ENCODE measurements around the gene CD27. TPM values are rescaled to one million over a fixed set of nuclear protein-coding genes. Genes with fewer than 3 reads are reported as not detected.

The CD27 gene
- total and polyA plus RNA-seq, 2 of the 13 experiments (the other 11 are each of a cell fraction or from before 2014, with no cell fraction given) = 0.12 TPM; not detected in 1

- H3K27me3 ChIP-seq (ENCODE audit: control insufficient read depth in 1 of 2, insufficient read depth in 2 of 2, low read length in 2 of 2) = peaks cover 1 to 19% of the 10 kb centered on the region in 2 experiments; a peak in 2 of 5 replicates
- DNase-seq (ENCODE audit: low spot score) = no peak
- H4K20me1 ChIP-seq (ENCODE audit: insufficient read depth, low read length) = no peaks in the 10 kb centered on the region
- H2AFZ ChIP-seq (ENCODE audit: low read length) = no peak overlapping the region
- TF ChIP-seq ZNF317 (CRISPR knock-in tag; IDR thresholded peaks at IDR 0.05) = no peak
- no peak for TF ChIP-seq RXRB (CRISPR knock-in tag; IDR thresholded peaks at IDR 0.05; ENCODE audit: borderline replicate concordance)
- no peak for TF ChIP-seq HNF4A (CRISPR knock-in tag; IDR thresholded peaks at IDR 0.05)
- TF ChIP-seq ZSCAN21 (CRISPR knock-in tag; IDR thresholded peaks at IDR 0.05; ENCODE audit: borderline replicate concordance) = no peak
- no peak overlapping the region for H3K27ac ChIP-seq (ENCODE audit: extremely low read length, insufficient read depth, low read length)
- no peaks in the 10 kb centered on the region for H3K9me3 ChIP-seq (ENCODE audit: low read length)
- ATAC-seq = peak; percentile 28
- no peak overlapping the region for H3K9ac ChIP-seq (ENCODE audit: insufficient read depth, low read depth, low read length)
- no peaks in the 10 kb centered on the region for H3K36me3 ChIP-seq (replicated peaks in 1 of 2; ENCODE audit: control insufficient read depth in 1 of 2, insufficient read depth in 2 of 2, low read length in 2 of 2)
- H3K79me2 ChIP-seq (ENCODE audit: insufficient read depth, low read length) = no peaks in the 10 kb centered on the region
- H3K4me1 ChIP-seq (ENCODE audit: insufficient read depth, low read length) = peaks cover 17% of the 10 kb centered on the region
- 67% methylated on average over 13 of the region's 20 CpGs for WGBS (ENCODE audit: low lambda C conversion rate)
- in situ Hi-C loops (cut with HindIII; ENCODE audit: extremely low pct_ligation_motif_present, low pct_unique_long_range_greater_than_20kb) (no loop called here), intact Hi-C loops (cut with micrococcal nuclease; ENCODE audit: unreplicated experiment) (loop anchor here (10.0 kb wide), 1 partner anchor 56 kb away; the partner anchor contains the start of gene GAPDH)
- FAIRE-seq = no peak
- ChIA-PET CTCF (ENCODE audit: low intra/inter-chr PET ratio, low total read pairs) (no interaction called here), POLR2A (no interaction called here)
- BruUV-seq (replicated peaks) = no TSS peak
- no peak overlapping the region for H3K4me2 ChIP-seq (ENCODE audit: low read depth, low read length)
- no peak overlapping the region for H3K4me3 ChIP-seq (replicated peaks in 1 of 3; ENCODE audit: insufficient read depth in 1 of 3, low read depth in 2 of 3, low read length in 3 of 3)
These were observed 33.7 kb downstream of the CD27 start for GRCh38 chr12:6478416-6478815.

- H2AFZ ChIP-seq (ENCODE audit: low read length) = no peak overlapping the region
- no peak overlapping the region for H3K4me3 ChIP-seq (replicated peaks in 1 of 3; ENCODE audit: insufficient read depth in 1 of 3, low read depth in 2 of 3, low read length in 3 of 3)
- H3K79me2 ChIP-seq (ENCODE audit: insufficient read depth, low read length) = peaks cover 11% of the 10 kb centered on the region
- FAIRE-seq (no peak), ATAC-seq (no peak), DNase-seq (ENCODE audit: low spot score) (no peak)
- H3K4me1 ChIP-seq (ENCODE audit: insufficient read depth, low read length) = peaks cover 9% of the 10 kb centered on the region
- no peaks in the 10 kb centered on the region for H3K9me3 ChIP-seq (ENCODE audit: low read length)
- 0 out of 5 replicates have a peak, but pooled peaks cover 0 to 7% of the 10 kb centered on the region in 2 experiments for H3K36me3 ChIP-seq (replicated peaks in 1 of 2; ENCODE audit: control insufficient read depth in 1 of 2, insufficient read depth in 2 of 2, low read length in 2 of 2)
- intact Hi-C loops (cut with micrococcal nuclease; ENCODE audit: unreplicated experiment) = no loop called here
- no peak overlapping the region for H3K27ac ChIP-seq (ENCODE audit: extremely low read length, insufficient read depth, low read length)
- 33% methylated on average over 1 of the region's 1 CpG for WGBS (ENCODE audit: low lambda C conversion rate)
- H3K27me3 ChIP-seq (ENCODE audit: control insufficient read depth in 1 of 2, insufficient read depth in 2 of 2, low read length in 2 of 2) = no peaks in the 10 kb centered on the region; a peak in 1 of 5 replicates
- H4K20me1 ChIP-seq (ENCODE audit: insufficient read depth, low read length) = no peaks in the 10 kb centered on the region
- BruUV-seq (replicated peaks) = no TSS peak
- POLR2A ChIA-PET = interaction anchor here (1.0 to 1.2 kb wide), 2 partner anchors 46 to 49 kb away, joined by 3 read pairs; partner anchors contain the start of gene GAPDH
- TF ChIP-seq CEBPB (IDR thresholded peaks at IDR 0.05; ENCODE audit: borderline replicate concordance, low read depth, low read length) (no peak), PLRG1 (conservative IDR thresholded peaks at IDR 0.05) (no peak), MED1 (CRISPR knock-in tag; IDR thresholded peaks at IDR 0.05) (no peak), NR2C2 (CRISPR knock-in tag; IDR thresholded peaks at IDR 0.05; ENCODE audit: borderline replicate concordance) (no peak), FUBP1 (CRISPR knock-in tag; IDR thresholded peaks at IDR 0.05; ENCODE audit: borderline replicate concordance) (no peak), ZNF121 (CRISPR knock-in tag; IDR thresholded peaks at IDR 0.05) (peak; percentile 58; the same call in 1 of the 2 replicates), GLI4 (CRISPR knock-in tag; IDR thresholded peaks at IDR 0.05; ENCODE audit: borderline replicate concordance) (no peak), ATF2 (CRISPR knock-in tag; IDR thresholded peaks at IDR 0.05) (no peak)
- no peak overlapping the region for H3K9ac ChIP-seq (ENCODE audit: insufficient read depth, low read depth, low read length)
- in situ Hi-C loops (cut with HindIII; ENCODE audit: extremely low pct_ligation_motif_present, low pct_unique_long_range_greater_than_20kb) = no loop called here
- CTCF ChIA-PET (ENCODE audit: low intra/inter-chr PET ratio, low total read pairs) = no interaction called here
- no peak overlapping the region for H3K4me2 ChIP-seq (ENCODE audit: low read depth, low read length)
These were observed 43.5 kb downstream of the CD27 start for GRCh38 chr12:6488240-6488639.
